Islet precursor cell (in vitro differentiated cells): ENCODE results near the gene MOXD1.
"Not testable (repeated sequence)": the region's sequence is repeated elsewhere in the genome, so short reads cannot be mapped to it uniquely, and the experiment has no call there.

Experiments used
- DNase-seq: peaks from one replicate; pipeline ENCODE4 v3.0.0-alpha.2; 2018

The MOXD1 gene

GRCh38 chr6:132275066-132275970, 126.0 kb downstream of the MOXD1 start:
- no peak for DNase-seq

- peak; percentile 75 for DNase-seq
Measured at GRCh38 chr6:132272776-132273175, 128.5 kb downstream of the MOXD1 start.

- no peak for DNase-seq
Measured at GRCh38 chr6:132270726-132271402, 130.4 kb downstream of the MOXD1 start.

- not testable (repeated sequence) for DNase-seq
Measured at GRCh38 chr6:132268666-132269065, 132.6 kb downstream of the MOXD1 start.

GRCh38 chr6:132268209-132268608, 133.1 kb downstream of the MOXD1 start:
- DNase-seq = no peak

DNA sequence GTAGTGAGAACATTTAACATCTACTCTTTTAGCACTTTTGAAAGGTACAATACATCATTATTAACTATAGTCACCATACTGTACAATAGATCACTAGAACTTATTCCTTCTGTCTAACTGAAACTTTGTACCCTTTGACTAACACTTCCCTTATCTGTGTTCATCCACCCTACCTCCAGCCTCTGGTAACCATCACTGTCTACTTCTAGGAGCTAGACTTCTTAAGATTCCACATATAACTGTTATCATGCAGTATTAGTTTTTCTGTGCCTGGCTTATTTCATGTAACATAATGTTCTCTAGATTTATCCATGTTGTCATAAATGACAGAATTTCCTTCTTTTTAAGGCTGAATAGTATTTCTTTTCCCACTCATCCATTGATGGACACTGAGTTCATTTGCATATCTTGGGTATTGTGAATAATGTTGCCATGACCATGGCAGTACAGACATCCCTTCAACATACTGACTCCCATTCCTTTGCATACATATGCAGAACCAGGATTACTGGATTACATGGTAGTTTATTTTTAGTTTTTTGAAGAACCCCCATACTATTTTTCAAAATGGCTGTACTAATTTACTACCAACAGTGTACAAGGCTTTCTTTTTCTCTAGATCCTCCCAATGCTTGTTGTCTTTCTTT, 135.7 kb downstream of the MOXD1 start:
- no peak for DNase-seq

DNA sequence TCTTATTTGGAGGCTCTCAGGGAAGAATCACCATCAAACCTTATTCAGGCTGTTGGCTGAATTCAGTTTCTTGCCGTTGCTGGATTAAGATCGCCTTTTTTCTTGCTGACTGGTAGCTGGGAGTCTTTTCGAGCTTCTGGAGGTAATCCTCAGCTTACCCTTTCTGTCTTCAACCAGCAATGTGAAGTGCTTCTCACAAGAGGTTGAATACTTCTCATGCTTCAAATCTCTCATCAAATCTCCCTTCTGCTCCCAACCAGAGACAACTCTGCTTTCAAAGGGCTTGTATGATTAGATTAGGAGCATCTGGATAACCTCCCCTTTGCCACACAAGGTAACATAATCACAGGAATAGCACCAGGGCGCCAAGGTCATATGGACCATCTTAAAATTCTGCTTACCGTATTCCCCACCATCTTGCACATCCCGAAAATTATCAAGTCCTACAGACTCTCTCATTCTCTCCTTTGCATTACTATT, 137.2 kb downstream of the MOXD1 start:
- no peak for DNase-seq

DNA sequence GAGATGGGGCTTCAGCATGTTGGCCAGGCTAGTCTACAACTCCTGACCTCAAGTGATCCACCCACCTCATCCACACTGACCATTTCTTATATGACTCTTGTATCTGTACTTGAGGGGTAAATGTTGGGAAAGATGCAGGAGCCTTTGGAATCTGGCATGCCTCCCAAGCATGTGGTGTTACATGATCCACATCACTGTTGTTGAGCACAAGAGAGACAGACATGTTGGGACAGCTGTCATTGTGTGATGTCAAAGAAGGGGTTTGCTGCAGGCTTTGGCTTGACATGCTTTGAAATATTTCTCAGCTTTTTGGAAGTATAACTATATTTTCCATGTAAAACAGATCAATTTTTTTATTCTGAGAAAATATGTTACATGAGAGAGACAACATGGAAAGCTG, 139.9 kb downstream of the MOXD1 start:
- DNase-seq = no peak

DNA sequence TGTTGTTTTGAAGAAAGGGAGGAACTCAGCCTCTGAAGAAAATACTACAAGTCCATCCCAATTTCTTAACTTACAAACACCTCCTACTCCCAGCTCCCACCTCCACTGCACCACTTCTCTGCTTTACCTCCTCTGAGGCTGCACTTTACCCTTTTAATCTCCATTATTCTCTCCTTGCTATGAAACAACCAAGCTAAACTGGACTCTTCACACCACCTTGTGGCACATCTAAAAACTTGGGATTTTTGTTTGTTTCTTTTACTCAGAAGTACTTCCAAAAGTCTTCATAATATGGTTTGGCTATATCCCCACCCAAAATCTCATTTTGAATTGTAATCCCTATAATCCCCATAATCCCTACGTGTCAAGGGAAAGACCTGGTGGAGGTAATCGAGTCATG, 142.2 kb downstream of the MOXD1 start:
- DNase-seq = no peak

DNA sequence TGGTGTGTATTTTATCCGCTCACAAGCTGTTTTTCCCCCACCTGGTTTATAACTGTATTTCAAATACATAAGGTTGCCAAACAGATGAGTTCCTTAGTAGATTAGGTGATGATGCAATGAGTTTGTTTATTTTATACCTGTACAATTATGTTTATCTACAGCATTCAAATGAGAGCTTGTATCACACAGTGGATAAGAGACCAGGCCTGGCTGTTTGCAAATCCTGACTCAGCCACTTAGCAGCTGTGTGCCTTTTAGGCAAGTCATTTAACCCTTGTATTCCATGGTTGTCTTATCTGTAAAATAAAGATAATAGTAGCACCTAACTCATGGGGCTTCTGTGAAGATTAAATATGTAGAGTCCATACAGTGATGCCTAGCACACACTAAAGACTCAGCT, 143.7 kb downstream of the MOXD1 start:
- DNase-seq = no peak

GRCh38 chr6:132256457-132256856, 144.8 kb downstream of the MOXD1 start:
- no peak for DNase-seq

DNA sequence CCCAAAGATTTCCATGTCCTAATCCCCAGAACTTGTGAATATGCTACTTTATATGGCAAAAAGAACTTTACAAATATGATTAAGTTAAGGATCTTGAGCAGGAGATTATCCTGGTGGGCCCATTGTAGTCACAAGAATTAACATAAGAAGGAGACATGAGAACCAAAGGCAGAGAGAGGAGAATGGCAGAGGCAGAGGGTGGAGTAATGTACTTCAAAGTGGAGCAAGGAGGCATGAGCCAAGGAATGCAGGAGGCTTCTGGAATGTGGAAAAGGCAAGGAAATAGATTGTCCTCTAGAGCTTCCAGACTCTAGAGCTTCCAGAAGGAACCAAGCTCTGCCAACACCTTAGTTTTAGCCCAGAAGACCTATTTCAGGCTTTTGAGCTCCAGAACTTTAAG, 147.4 kb downstream of the MOXD1 start:
- peak; percentile 50 for DNase-seq

GRCh38 chr6:132253211-132253610, 148.1 kb downstream of the MOXD1 start:
- DNase-seq = no peak

DNA sequence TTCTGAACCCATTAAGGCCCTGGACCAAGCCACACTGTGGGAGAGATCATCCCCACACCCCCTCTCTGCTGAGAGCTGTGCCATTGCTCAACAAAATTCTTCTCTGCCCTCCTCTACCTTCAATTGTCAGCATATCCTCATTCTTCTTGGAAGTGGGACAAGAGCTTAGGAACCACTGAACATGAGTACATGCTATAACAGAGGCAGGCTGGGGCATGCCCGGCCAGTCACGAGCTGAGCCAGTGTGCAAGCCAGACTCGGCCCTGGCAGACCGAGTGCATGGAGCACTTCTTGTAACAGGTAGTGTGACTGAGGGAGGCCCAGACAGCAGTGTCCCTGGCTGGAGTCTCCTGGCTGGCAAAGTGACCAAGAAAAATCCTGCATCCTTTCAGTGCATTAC, 149.2 kb downstream of the MOXD1 start:
- DNase-seq = no peak

DNA sequence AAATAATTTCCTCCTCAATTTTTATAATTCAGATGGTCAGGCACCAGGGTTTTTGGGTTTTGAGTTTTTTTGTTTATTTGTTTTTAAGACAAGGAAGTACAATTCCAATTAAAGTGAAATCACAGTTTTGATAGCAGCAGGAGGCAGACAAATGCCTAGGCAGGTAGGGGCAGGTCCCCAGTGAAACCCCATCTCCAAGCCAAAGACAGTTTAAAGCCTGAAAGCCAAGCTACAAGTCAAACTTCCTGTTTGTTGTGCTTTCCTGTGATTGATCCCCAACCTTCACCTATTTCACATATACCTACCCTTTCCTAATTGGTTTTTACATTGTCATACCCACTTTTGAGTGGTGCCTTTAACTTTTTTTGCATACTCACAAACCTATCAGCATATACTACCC, 149.6 kb downstream of the MOXD1 start:
- DNase-seq = no peak

DNA sequence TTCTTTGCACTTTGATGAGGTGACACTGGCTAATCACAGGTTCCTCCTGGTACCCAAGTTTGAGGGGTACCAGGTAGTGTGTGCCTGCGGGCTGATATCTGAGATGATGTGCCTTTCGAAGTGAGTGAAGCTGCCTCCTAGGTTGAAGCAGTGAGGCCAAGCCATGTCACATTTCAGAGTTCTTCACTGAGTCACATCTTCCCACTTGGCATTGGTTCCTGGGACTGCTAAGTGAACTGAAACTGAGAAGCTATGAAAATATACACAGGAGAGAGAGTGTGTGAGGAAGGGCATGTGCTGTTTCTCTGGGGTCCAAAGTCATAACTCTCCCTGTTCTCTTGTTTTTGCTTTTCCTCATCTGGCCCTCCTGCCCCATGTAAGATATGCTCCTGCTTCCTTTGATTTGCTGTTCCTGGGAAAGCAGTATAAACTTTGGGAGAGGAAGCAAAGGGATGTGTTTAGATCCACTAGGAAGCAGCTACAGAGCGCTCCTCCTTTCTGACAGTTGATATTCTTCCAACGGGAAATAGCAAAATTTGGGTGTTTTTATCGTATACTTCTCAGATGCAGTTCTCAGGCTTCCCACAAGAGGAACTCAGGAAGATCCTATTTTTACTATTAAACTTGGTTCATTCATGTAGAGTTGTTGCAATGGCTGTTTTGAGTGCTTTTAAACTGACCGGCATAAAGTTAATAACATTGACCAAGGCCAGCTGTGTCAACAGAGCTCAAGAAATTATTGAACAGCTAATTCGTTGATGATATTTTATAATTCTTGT, 153.7 kb downstream of the MOXD1 start:
- DNase-seq = no peak

DNA sequence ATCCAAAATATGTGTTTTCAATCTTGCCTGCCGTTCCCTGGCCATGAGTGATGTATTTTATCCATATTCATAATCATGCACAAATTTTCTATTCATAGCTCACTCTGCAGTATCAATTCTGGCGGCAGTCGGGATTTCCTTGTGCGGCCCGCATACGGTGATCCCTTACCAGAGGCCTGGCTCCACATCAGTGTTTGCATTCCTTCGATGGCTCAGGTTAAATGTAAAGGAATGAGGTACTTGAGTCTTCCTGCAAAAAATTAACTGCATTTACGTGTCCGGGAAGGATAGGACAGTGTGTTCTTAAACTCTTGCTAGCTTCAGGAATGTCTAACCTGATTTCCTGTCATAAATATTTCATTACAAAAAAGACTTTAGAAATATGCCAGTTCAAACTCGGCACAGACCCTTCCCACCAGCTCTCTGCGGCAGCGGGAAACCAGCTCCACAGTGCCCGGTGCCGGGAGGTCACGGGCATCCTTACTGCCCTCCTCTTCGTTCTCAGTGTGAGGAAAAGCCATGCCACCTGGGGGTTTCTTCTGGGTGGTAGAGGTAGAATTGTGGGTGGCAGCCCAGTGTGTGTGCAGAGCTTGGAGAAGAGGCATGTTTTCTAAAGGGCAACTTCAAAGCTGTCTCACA, 154.5 kb downstream of the MOXD1 start:
- no peak for DNase-seq

DNA sequence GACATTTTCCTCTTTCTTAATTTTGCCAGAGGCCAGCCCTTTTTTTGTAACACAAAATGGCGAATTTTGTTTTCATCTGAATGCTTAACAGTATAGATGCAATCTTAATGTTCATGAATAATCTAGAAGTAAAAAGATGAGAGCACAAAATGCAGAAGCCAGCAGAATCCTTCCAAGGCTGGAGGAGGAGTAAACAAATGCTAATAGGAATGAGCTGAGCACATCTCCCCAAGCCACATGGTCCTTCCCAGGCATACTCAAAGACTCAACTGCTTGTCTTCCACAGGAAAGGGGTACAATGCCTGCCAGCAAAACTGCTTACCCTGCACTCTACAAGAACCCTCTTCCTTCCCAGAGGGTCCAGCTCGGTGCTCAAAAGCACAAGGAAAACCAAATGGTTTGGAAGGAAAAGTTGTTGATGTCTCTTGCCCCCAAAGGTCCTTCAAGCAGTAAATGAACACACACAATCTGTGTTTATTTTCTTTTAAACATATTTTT, 155.1 kb downstream of the MOXD1 start:
- no peak for DNase-seq
